GM19397 (cell line): ENCODE results near the gene PLXNA4.
"Not testable (repeated sequence)": the region's sequence is repeated elsewhere in the genome, so short reads cannot be mapped to it uniquely, and the experiment has no call there.

Experiments used
- ATAC-seq: cut with Tn5 transposase; IDR thresholded peaks from one replicate; pipeline ENCODE4 v1.9.1; 2021; ENCODE audit warnings: mild to moderate bottlenecking, moderate library complexity; ENCODE audit not compliant: unreplicated experiment

The PLXNA4 gene, protein sequence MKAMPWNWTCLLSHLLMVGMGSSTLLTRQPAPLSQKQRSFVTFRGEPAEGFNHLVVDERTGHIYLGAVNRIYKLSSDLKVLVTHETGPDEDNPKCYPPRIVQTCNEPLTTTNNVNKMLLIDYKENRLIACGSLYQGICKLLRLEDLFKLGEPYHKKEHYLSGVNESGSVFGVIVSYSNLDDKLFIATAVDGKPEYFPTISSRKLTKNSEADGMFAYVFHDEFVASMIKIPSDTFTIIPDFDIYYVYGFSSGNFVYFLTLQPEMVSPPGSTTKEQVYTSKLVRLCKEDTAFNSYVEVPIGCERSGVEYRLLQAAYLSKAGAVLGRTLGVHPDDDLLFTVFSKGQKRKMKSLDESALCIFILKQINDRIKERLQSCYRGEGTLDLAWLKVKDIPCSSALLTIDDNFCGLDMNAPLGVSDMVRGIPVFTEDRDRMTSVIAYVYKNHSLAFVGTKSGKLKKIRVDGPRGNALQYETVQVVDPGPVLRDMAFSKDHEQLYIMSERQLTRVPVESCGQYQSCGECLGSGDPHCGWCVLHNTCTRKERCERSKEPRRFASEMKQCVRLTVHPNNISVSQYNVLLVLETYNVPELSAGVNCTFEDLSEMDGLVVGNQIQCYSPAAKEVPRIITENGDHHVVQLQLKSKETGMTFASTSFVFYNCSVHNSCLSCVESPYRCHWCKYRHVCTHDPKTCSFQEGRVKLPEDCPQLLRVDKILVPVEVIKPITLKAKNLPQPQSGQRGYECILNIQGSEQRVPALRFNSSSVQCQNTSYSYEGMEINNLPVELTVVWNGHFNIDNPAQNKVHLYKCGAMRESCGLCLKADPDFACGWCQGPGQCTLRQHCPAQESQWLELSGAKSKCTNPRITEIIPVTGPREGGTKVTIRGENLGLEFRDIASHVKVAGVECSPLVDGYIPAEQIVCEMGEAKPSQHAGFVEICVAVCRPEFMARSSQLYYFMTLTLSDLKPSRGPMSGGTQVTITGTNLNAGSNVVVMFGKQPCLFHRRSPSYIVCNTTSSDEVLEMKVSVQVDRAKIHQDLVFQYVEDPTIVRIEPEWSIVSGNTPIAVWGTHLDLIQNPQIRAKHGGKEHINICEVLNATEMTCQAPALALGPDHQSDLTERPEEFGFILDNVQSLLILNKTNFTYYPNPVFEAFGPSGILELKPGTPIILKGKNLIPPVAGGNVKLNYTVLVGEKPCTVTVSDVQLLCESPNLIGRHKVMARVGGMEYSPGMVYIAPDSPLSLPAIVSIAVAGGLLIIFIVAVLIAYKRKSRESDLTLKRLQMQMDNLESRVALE (N-terminal part only)

DNA sequence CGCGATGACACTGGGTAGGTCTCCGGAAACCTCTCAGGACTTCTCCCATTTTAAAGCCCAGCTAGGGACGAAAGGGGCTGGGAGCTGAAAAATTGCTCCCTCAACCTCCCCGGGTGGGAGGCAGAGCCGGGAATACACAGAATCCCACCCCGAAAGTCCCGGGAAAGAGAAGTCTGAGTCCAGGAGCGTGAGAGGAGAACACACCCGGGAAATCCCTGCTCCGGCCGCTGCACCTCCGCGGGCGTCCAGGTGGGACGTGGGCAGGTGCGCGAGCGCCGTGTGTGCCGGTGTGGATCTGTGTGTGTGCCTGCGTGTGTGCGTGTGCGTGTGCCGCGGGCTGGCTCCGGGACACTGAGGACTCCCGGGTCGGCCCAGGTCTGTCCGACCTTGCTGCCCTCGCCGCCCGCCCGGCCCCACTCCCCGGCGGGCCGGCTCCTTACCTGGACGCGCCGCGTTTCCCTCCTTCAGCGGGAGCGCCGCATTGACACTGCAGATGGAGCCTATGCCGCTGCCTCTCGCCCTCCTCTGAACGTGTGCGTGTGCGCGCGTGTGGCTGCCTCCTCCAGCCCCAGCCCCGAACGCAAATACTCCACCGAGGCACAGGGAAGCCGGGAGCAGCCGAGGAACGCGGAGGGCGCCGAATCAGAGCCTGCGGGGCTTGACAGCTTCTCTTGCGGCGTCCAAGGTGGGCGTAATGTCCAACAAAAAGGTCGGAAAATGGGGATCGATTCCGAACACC, at the start of gene PLXNA4:
PLXNA4 (minus strand) TSS at position 489 of the 739 bp plus-strand sequence. CDS start 67,777 bp downstream, outside the sequence.
- ATAC-seq, result no peak

DNA sequence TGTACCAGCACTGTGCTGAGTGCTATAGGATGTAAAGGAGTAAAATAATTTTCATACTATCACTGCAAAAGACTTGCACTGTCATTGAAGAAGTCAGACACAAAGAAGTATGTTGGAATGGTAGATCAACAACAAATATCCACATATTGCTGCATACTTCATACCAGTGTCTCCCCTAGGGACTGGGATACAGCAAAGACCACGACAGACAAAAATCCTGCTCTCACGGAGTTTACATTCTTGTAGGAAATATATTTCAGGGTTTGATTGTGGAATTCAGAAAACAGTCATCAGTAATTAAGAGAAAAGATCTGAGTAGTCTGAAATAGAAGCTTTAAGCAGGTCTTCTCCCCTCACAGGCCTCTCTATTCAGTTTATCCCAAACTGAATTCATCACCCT, 49.4 kb upstream of the PLXNA4 start:
- no peak for ATAC-seq

DNA sequence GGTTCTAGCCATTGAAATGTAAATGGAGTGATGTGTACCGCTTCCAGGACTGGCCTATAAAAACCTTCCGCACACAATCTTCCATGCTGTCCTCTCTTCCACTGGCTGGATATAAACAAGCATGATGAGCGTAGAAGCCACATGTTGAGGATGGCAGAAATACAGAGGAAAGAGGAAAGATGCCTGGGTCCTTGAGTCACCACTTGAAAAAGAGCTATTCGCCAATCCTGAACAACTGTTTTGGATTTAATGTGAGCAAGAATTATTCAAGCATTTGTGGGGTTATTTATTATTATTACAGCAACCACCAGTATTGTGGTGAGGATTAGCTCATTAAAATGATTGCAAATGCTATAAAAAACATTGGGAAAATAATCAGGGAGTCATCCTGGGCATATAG, 45.8 kb upstream of the PLXNA4 start:
- no peak for ATAC-seq

DNA sequence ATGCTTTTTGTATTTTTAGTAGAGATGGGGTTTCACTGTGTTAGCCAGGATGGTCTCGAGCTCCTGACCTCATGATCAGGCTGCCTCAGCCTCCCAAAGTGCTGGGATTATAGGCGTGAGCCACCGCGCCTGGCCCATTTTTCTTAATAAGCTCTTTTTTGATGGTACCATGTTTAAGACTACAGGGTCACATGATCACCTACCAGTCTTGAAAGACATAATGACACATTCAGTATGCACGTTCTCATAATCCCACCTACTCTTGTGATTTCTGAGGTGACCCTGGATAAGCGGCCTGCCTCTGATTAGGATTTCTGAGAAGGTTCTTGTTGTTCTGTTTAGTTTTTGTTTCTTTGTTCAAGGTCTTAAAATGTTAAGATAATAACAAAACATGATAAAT, 43.7 kb upstream of the PLXNA4 start:
- no peak for ATAC-seq

DNA sequence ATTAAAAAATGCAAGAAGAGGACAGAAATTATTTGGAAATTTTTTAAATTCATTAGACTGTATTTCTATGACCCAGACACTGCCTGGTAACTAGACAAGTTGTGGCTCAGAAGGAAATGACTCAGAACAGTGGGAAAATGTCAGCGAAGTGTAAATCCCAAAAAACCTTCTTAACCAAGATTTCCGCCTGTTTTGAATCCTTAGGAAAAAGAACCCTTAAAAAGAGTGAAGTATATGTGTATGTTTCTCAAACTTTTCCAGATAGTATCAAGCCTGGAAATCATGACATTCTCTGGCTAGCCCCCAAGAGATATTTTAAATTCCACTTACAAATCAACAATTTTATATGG, 42.7 kb upstream of the PLXNA4 start:
- ATAC-seq, result no peak

DNA sequence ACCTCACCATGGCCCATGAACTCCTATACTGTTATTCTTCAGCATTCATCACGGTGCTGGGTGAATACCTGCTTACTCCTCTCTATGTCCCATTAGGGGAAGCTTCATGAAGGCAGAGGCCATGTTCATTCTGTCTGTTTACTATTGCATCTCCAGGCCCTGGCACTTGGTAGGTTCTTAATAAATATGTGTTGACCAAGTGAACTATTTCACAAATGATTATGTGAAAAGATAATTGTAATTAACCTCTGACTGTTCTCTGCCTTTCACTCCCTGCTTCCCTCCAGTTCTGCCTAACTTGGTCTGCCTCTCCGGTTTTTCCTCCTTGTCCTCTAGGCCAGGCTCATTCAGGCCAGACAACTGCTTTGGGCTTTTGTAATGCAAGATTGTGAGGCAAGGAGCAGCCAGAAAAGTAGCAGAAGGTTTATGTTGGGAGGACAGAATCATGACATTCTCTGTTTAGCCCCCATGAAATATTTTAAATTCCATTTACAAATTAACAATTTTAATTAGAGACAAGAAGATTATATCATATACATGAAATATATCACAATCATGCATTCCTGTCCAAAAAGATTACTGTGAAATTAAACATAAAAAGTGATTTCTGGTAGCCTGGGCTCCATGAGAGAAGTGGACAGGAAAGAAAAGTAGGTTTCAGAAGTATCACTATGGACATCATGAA, 42.1 kb upstream of the PLXNA4 start:
- no peak for ATAC-seq

DNA sequence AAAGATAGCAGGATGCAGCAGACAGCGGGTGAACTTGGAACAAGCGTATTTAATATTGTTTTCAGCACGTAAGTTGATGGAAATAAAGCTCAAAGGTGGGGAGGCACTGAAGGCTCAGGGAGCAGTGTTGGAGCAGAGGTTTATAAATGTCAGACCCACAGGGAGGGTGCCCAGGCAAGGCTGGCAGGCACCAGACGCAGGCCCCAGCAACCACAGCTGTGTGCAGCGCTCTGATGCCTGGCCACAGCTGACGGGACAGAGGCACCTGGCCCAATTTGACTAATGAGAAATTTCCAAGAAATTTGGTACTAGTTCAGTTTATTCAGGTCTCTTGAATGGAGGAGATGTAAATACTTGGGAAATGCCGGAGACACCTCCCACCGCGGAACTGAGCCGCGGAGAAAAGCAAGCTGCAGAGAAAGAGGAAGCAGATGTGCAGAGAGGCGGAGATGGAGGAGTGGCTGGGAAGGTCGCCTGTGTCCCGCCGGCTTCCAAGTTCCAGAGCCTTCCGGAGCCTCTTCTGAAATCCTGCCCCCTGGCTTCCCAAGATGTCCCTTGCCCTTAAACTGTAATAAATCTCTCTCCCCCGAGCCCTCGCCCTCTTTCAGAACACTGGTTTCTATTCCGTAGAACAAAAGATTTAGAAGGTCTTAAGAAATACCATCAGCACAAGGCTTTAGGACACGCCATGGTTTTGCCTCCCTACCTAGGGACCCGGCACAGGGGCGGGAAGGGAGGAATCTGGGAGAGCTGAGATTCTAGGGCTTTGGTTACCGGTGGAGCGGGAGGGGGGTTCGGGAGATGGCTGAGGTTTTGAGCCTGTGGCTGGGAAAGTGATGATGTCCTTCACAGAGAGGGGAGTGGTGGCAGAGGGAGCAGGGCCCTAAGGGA, 38.4 kb upstream of the PLXNA4 start:
- no peak for ATAC-seq

DNA sequence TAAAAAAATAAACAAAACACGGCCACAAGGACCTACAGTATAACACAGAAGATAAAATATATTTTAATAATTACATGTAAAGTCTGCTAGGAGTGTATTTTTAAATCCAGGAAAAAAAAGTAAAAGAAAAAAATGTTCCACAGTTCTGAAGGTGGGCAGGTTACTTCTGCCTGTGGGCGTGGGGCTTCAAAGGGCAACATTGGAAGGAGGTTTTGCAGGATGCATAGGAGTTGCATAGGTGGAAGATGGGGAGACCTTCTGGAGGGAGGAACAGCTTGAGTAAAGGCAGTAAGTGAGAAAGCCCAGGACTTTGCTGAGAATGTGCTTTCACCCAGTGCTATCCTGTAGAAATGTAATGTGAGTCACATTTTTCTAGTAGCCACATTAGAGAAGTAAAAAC, 37.5 kb upstream of the PLXNA4 start:
- ATAC-seq, result no peak

DNA sequence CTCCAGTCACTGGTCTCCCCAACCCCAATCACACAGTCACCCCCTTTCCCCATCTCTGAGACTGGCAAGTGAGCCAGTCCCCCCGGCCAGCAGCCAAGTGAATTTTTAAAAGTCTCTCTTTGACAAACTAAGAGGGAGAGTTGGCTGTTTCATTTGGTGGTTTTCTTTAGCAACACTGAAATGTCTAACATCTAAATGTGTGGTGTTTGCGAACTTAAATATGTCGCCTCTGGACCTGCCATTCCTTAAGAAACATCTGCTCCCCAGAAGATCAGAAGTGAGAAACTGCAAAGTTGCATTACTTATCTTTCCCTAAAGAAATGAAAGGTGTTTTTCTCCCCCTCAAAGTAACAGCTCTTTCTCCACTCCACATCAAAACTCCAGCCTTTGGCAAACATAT, 34.7 kb upstream of the PLXNA4 start:
- no peak for ATAC-seq

DNA sequence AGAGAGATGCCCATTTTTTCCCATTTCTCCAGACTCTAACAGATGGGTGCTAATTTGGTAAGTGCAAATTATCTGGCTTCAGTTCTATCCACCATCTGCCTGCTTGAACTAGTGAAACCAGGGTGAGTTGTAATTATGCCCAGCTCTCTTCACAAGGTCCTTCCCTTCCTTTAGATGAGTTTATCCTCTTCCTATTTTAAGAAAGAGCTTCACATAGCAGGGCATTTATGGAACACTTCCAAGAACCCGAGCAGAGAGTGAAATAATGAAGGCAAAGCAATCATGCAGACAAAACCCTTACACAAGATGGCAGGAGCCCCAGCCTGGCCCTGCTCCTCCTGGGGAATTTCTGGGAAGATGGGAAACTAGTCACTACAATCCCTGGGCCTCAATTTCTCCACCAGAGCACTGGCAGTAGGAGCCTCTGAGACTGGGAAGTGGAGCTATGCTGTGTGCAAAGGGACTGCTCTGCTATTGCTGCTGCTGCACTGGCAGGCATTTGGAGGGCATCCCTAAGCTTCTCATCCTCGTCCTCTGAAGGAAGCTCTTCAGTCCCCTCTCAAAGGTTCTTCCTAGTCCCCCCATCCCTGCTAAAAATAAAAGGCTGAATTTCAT, 33.7 kb upstream of the PLXNA4 start:
- no peak for ATAC-seq

DNA sequence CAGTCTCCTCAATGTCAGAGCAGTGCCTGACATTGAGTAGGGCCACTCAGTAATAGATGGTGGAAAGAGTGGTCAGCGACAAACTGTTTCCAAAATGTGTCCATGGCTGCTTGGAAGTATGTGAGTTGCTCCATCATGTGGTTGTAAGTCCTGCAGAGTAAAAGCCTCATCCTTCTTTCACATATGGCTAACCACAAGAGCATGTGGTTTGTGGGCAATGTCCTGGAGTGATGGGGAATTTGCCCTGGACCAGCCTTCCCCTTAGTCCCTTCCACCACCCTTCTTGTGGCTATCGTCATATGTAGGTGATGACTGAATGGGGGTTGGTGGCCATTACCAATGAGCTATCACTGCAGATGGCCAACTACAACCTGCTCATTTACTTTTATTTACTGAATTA, 33.0 kb upstream of the PLXNA4 start:
- ATAC-seq, result no peak

DNA sequence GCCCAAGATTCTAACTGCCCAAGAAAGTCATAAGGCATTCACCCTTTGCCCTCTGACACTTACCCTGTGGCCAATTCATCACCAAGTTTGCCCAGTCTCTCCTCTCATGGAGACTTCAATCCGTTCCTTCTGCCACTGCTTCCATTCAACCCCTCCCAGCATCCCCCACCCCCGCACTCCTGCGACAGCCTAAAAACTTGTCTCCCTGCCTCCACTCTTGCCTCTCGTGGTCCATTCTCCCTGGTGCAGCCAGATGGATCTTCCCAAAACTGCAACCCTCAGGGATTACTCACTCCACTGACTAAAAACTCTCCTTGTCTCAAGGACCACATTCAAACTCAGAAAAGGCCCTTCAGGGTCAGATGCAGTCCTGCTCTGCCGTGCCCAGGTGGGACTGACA, 32.3 kb upstream of the PLXNA4 start:
- ATAC-seq, result no peak

DNA sequence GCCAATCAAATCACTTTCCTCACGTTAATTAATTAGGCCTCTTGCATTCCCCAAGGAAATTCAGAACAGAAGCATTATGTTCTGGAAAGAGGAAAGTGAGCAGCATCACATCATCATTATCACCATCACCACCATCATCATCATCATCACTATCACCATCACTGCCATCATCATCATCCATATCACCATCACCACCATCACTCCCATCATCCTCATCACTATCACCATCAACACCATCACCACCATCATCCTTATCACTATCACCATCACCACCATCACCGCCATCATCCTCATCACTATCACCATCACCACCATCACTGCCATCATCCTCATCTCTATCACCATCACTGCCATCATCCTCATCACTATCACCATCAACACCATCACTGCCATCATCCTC, 31.4 kb upstream of the PLXNA4 start:
- ATAC-seq, result no peak

DNA sequence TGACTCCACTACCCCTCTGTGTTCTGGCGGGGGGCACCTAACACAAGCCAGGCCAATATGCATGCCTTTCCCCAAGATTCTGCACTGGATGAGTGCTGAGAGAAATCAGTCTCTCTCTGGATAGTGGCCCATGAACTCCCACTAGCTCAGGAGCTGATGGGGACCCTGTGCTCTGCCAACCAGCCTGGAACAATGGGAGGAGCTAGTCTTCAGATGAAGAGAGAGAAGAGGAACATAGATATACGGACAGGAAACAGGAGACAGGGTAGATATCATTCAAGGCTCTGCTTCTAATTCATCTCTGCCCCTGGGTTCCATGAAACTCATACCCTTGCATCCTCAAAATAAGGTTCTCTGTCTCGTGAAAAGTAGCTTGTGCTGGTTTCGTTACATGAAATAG, 27.9 kb upstream of the PLXNA4 start:
- no peak for ATAC-seq

DNA sequence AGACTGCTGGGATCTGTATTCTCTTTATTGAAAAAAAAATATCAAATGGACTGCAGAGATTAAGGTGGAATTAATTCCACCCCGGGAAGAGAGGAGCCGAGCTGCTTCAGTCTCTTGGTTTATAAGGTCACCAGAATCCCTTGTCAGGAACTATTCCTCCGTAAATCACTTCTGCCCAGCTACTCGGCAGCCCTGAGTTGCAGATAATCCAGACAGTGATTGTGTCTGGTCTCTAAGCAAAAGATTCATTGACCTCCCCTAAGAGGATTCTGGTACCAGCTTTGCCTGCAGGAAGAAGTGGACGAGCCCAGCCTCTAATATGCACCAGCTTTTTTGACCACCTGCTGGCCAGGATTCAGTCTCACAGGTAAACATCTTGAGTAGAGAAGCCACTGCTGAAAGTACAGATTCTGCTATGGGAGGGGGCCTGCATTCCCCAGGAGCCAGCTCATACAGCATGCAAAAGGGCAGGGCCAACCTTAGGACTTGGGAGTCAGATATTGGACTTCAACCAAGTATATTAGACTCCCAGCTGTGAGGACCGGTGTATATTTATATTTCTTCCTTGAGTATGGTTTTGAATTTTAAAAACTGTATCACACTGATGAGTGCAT, 27.1 kb upstream of the PLXNA4 start:
- no peak for ATAC-seq

DNA sequence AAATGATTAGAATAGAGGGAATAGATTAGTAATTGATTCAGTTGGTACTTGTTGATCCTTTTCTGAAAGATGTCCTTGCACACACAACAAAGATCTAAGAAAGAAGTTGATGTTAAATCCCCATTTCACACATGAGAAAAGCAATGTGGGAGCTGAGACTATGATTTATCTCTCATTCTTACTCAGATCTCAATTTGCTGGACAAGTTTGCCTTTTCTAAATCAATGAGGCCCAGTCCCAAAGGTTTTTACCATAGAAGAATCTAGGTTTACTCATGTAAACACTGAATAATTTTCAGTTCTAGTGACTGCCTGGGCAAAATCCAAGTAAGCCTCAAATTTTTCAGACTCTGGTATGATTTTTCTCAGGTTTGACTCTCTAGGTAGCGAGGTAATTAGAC, 25.5 kb upstream of the PLXNA4 start:
- ATAC-seq, result no peak

DNA sequence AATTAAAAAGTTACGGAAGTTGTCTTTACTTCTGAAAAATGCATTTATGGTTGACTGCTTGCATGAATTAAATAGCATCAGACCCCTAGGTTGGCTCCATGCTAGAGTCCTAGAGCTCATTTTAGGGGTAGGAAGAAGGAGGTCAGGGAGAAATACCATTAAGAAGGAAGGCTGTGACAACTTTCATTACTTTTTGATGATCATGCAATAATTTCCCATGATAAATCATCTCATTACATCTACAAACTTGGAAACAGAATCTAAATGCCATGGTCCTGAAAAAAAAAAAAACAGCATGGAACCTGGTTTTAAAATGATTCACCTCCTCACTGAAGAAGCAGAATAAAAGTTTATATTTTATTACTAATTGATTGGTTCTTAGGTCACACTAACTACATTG, 20.3 kb upstream of the PLXNA4 start:
- ATAC-seq, result no peak

DNA sequence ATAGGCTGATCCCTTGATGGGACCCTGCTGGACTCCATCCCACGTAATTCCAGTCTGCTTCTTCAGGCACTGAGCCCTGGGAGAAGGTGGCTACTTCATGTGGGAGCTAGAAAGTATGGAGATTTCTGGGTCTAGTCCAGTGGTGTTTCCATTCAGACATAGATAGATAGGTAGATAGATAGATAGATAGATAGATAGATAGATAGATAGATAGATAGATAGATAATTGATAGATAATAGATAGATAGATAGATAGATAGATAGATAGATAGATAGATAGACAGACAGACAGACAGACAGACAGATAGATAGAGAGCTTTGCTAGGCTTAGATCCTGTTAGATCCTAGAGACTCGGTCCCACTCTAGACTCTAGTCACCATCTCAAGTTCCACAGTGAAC, 18.5 kb upstream of the PLXNA4 start:
- not testable (repeated sequence) for ATAC-seq
